Fibroblast of skin of back (primary cell): ENCODE results near the gene PRELP. TPM values are rescaled to one million over a fixed set of nuclear protein-coding genes. Genes with fewer than 3 reads are reported as not detected.
"Not testable (repeated sequence)": the region's sequence is repeated elsewhere in the genome, so short reads cannot be mapped to it uniquely, and the experiment has no call there.

ENCODE experiments used
- DNase-seq: peaks from one replicate; pipeline ENCODE4 v3.0.0-alpha.2; 2013
- polyA plus RNA-seq, 2 experiments: library from polyadenylated mRNA; unstranded; fragments of 120-200 nt; gene quantifications; one replicate each; pipeline ENCODE4 v1.2.1, GENCODE V29; 2013; ENCODE audit not compliant: insufficient read length in 2 of 2

Gene PRELP
- 5.9 TPM for polyA plus RNA-seq (2013, experiment 1 of 2; ENCODE audit: insufficient read length)
- 14.6 TPM for polyA plus RNA-seq (2013, experiment 2 of 2; ENCODE audit: insufficient read length)

DNA sequence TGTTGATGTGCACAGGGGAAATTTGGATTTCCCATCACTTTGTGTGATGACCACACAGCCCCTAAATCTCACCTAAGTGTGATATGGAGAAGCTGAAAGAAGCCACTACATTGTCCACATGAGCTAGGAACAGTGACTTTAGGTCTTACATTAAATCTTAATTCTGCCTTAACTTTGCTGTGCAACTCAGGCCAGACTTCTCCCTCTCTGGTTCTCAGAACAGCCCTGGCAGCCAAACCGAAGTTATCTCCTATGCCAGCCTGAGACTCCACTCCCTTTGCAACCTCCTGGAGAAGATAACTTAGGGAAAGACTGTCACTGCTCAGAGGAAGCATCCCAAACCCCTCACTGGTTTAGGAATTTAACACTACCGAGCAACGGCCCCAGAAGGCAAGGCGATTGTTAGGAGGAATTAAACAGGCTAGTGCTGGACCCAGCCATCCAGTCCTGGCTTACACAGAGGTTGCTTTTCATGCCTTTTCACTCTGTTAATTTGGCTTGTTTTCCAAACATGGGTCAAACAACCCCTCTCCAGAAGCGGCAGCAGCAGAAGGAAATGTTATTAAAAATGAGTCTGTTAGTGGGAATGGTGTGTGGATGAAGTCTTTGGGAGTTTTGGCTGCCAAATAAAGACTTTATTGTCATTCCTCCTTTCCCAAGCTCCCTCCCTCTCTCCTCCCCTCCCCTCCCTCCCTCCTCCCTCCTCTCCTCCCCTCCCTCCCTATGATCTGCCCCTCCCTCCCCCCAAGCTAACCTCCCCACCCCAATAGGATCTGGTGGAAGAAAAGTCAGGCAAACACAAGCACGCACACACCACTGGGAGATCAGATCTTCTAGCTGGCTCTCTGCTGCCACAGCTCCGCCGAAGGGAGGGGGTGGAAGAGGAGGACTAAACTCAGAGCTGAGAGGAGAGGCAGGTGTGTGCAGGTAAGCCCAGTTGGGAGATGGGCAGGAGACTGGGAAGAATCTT, at the start of gene PRELP:
PRELP (plus strand) TSS at position 795 of the 970 bp plus-strand sequence. CDS start 7,379 bp downstream, outside the sequence.
- peak; percentile 75 for DNase-seq

DNA sequence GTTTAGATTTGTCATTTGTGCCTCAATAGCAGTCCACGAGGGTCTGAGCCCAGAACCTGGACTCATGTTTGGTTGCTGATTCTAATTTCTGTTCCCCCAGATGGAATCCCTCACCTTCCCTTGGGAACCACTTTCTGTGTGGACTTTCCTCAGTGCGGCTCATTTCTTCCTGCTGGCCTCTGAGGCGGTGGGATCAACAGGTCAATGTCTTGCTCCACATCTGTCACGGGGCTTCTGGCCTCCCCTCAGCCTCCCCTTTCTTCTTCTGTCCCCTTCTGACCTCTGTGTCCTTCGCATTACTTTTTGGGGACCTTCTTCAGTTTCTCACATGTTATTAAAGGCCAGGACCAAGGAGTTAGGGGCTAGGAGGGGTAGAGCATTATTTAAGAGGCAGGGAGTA, 49.2 kb upstream of the PRELP start:
- DNase-seq: no peak

DNA sequence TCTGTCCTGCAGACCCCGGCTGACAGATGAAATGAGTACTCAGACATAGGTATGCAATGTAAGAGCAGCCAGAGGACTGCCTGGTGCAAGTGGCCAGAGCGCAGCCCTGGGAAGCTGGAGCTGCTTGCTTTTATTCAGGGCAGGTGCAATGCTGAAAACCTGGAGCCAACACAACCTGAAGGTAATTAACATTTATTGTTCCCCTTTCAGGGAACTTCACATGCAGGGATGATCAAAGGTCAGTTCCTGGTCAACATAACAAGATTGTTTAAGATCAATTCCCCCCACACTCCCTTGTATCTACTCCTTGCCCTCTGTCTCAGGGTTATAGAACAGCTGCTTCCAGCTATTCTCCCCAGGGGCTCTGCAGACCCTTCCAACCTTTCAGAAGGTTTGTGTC, 48.7 kb upstream of the PRELP start:
- no peak for DNase-seq

DNA sequence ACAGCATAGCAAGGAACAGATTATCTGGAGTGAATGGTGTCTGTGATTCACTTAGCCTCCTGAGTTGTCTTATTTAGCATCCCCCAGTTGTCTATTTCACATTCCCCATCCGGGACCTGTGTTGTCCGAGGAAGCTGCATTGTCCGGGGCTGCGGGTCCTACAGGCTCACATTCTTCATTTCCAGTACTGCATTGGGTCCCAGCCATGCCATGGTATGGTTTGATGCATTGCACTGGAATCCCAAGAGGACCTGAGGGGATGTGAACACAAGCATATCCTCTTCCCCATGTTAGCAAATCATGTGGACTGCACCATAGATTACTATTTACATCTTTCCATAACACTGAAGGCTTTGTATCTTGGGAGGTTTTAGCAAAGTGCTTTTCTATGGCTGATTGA, 48.2 kb upstream of the PRELP start:
- no peak for DNase-seq

DNA sequence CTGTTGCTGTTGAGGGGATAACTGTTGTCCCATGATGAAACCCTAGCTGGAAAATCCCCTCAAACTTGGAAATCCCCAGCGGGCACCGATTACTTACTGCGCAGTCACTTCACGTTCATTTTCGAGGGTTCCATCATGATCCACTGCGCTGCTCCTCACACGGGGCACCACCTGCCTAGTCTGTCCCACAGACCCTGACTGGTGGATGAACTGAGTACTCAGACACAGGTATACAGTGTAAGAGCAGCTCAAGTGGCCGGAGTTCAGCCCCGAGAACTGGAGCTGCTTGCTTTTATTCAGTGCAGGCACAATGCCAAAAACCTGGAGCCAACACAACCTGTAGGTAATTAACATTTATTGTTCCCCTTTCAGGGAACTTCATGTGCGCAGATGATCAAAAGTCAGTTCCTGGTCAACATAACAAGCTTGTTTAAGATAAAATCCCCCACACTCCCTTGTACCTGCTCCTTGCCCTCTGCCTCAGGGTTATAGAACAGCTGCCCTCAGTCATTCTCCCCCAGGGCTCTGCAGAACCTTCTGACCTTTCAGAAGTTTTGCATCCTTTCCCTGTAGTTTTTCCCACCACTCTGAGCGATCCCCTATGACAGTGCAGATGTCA, 46.5 kb upstream of the PRELP start:
- DNase-seq: no peak

DNA sequence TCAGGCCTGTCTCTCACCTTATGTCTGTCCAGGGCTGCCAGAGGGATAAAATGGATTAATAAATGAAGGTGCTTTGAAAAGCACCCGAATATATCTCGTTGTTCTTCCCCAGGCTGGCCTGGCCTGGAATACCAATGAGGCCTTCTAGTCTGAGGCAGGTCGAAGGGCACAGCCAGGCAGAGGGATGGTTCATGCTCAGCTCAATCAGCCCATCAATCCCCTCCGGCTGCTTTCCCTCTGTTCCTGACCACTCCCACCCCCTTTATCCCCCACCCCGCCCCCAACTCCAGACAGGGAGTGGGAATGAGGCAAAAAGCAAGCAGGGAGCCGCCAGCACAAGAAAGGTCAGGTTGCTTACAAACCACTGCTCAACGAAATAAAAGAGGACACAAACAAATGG, 40.0 kb upstream of the PRELP start:
- no peak for DNase-seq

DNA sequence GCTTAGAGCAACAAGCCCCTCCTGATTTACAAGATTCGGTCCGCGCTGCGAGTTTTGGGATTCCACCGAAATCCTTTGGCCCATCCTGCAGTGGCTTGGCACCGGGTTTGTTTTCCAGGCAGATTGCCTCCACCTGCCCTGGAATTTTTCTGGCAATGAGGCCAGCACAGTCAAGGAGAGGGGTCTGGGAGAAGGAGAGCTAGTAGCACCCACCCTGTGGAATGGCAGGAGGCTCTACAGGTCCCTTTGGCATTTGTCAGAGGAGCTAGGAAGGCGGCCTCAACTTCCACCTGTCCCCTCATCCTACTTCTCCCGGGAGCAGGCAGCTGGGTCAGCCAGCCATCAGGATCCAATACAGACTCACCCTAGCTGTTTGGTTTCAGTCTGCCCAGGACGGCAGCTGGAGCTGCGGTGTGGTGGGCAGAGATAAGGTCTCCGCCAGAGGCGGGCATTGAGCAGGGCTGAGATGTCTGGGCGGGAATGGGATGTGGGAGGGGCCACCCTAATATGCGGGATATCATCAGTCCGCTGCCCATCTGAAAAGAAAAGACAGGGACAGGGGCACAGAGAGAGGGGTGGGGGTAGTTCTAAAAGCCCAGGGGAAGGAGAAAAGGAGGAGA, 37.8 kb upstream of the PRELP start:
- no peak for DNase-seq

DNA sequence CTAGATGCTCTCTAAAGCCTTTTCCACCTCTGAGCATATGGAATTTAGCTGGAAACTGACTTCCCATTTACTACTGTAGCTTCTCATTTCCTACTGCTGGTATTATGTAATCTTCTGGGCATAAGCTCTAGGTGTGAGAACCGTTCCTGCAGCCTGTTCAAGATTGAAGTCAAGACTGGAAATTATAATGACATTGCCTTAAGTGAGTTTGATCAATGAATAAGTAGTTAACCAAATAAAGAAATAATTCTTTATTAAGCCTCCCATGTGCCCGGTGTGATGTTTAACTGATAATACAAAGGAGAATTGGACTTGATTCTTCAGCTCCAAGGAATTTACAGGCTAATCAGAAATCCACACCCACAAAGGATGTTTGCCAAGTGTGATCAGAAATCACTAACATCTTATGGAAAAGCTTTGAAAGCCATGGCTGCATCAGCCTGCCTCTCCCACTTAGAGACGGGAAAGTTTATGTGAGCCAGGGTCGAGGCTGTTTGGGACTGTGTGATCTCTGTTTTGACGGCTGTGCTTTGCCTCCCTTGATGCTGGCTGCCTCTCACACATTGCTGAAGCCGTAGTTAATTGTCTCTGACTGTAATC, 36.4 kb upstream of the PRELP start:
- DNase-seq: no peak

DNA sequence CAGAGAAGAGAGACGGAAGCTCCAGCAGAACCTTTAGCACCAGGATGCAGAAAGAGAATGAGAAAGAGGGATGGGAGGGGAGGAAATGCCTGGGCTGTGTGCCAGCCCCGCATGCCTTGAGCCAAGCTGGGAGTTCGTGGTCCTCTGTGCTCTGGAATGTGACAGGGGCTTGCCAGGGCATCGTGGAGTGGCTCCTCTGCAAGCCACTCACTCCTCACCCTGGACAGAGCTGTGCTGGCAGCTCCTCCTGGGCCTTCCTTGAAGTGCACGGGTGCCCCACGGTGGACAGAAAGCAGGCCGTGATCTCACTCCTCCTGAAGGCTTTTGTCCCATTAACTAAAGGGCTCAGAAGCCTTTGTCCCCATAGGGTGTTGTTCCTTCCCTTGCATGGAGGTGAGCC, 34.8 kb upstream of the PRELP start:
- DNase-seq: peak; percentile 90

DNA sequence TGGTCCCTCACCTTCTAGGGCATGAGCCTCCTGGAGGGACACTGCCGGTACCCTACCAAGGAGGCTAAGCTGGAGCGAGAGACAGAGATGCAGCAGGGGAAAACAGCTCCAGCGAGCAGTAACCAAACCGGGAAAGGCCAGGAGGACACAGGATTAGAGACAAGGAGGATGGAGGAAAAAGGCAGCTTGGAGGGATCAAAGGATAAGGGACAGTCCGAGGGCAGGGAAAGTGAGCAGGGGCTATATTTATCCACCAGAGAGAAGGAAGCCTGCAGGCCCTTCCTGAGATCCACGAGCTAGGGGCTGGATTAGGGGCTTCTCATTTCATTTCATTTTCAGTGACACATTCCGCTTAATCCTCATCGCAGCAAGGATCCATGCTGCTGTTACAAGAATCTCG, 33.8 kb upstream of the PRELP start:
- no peak for DNase-seq

DNA sequence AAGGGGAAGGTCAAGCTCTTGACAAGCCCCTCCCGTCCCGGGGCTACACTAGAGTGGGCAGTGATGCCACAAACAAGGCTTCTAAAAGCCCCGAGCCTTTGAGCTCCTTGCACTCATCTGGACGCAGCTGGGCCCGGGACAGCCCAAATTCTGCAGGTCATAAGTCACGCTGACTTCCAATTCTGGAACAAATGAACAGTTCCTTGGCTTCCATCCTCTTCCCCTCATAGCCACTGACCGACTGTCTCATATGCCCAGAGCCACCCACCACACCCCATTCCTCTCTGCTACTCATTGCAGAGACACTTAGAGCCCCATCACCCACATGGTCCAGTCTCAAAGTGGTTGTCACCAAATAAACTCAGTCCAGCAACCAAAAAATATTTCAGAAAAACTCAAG, 32.8 kb upstream of the PRELP start:
- DNase-seq: no peak

DNA sequence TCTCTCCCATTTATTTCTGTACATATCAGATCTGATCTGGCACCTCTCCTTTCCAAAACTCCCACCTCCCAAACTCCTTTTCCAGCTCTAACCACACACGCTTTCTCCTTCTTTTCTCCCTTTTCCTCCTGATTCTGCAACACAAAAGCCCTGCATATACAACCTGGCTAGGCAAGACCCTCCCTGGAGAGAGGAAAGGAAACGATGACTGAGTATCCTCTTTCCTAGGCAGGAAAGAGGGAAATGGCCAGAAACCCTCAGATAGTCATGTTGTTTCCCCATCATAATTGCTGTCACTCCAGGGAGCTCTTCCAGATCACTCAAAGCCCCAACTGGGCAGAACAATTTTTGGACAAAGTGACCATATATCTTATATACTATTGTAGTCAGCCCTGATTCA, 32.3 kb upstream of the PRELP start:
- DNase-seq: no peak

DNA sequence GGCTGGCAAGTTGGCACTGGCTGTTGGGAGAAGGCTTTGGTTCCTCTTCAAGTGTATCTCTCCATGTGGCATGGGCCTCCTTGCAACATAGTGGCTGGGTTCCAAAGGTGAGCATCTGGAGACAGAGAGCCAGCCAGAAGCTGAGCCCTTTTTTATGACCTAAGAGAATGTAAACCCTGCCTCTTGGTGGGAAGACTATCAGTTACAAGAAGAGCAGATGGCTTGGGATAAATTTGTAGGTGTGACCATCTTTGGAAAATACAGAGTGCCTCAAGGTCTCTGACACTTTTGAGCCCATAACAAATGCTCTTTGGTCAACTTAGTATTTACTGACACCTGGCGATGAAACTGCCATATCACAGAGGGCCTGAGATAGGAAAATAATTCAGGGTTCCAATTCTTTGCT, 31.4 kb upstream of the PRELP start:
- no peak for DNase-seq

DNA sequence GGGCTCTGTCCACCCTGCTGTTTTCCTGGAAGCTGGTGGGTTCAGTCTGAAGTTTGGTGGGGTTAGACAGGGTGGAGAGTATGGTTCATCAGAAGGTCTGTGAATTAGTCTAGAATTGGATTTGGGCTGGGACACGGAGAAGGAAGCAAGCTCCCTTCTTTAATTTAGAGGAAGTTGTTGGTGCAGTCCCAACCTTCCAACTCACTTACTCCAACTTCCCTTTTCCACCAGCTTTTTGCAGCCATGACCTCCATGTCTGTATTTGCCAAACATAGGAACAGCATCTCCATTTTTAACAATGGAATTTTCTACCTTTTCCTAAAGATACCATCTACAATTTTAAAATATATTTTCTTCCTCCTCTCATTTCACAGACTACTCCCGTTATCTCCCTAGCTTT, 28.5 kb upstream of the PRELP start:
- DNase-seq: no peak

DNA sequence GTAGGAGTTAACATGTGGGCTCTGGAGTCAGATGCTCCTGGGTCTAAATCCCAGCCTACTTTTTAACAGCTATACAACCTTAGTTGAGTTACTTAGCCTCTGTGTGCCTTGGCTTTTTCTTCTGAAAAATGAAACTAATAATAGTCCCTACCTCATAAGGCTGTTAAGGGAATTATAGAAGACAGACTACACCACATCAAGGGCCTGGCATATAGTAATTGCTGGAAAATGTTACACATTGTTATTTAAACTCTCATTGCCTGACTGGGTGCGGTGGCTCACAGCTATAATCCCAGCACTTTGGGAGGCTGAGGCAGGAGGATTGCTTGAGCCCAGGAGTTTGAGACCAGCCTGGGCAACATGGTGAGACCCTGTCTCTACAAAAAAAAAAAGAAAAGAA, 28.0 kb upstream of the PRELP start:
- not testable (repeated sequence) for DNase-seq

DNA sequence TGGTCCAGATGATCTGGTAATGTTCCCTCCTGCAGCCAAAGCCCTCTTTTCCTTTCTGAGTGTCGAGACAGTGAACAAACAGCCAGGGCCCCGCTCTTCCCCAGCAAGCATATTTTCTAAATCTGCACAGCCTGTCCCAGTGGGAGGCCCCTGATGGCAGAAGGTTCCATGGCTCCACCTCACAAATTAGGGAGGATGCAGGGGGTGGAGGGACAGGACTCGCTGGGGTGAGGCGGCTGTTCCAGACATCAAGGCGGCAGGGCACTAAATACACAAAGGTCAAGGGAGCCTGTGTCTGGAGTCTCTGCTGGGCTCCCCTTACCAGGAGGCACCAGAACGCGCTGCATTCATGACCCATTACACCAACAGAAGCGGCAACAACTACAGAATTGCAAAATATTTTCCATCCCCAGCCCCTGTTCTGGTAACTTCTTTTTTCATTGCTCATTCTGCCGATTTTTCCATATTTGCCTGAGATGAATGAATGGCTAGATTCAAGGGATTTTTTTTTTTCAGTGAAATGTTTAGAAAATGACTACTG, 27.0 kb upstream of the PRELP start:
- DNase-seq: peak; percentile 53

DNA sequence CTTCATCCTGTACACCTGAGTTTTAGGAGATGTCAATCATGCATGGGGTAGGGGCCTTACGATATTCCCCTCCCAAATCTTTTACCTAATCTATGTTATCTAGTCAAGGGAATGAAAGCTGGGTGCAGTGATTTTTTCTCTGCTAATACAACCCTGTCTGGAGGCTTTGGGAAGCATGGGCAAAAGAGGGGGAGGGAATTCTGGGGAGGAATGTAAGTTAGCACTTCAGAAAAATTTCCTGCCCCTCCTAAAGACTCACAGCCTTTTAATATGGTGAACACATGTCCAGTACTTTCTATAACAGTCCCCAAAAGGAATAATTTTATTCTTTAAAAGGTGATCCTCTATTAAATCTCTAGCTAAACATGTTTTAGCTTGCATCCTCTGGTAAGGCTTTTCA, 25.6 kb upstream of the PRELP start:
- DNase-seq: peak; percentile 45

DNA sequence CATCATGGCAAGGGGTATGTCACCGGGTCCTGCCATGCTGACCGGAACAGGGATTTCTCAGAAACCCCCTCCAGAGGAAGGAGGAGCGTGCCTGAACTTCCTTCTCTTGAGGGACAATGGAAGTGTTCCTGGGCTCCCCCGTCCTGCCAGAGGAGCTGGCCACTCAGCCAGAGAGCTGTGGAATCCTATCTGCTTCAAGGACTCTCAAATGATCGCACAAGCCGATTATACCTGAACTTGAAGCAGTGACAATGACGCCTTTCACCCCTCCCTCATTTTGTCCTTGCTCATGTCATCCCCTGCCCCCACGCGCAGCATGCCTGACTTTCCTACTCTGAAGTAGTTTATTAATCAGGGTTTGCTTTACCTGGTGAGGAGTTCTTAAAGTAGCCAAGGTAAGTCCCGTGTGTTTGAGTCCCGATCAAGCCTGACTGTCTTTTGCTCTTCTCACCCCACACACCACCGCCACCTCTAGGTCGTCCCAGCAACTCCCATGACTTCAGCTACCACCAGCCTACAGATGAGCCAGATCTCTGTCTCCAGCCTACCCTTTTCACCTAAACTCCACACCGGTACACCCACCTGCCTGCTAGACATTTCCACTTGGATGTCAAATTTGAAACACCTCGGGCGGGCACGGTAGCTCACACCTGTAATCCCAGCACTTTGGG, 25.0 kb upstream of the PRELP start:
- DNase-seq: no peak

DNA sequence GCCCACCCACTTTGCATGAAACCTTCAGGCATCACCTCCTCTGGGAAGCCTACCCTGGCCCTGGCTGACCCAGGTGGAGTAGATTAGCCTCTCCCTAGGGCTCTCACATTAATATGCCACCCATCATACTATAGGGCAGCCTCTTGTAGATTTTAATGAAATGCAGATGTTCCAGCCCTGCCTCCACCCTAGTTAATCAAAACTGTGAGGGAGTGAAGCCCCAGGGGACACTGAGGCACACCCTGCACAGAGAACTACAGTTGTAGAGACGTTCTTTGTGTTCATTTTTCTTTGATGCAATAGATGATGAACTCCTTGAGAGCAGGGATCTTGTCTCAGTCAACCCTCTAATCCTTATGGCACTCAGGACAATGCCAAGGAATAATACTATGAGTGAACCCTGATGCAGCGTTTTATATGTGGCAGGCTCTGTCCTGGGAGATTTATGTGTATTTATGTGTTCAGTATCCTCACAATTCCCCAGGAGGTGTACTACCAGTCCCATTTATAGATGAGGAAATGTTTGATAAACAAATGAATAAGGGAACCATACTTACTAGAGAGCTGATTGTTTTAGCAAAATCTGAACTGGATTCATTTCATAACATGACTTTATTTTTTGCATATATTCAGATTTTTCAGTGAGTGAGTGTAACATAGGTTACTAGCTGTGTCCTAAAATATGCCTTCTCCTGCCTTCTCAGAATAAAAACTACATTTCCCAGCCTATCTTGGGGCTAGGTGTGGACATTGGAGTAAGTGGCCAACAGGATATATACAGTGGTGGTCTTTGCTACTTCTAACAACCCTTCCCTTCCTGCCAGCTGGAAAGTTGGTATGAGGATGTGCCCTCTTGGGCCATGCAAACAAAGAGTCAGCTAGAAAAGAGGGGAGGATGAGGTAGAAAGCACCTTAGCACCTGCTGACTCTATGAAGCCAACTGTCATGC, 23.5 kb upstream of the PRELP start:
- DNase-seq: no peak

DNA sequence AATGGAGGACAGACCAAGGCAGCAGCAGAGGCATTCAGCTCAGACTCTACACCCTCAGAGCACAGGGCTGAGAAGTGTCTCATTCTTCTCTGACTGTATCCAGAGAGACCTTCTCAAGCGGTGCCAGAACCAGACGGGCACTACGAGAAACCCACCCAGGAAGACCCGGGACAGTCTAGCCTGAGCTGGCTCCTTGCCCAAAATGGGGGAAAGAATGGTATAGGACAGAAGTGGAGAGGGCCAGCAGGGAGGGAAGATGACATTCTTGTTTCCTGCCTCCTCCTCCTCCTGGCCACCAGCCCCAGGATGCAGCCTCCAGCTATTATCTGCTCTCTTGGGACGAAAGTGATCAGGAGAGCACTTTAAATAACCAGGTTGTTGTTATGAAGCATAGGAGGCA, 22.6 kb upstream of the PRELP start:
- DNase-seq: no peak

DNA sequence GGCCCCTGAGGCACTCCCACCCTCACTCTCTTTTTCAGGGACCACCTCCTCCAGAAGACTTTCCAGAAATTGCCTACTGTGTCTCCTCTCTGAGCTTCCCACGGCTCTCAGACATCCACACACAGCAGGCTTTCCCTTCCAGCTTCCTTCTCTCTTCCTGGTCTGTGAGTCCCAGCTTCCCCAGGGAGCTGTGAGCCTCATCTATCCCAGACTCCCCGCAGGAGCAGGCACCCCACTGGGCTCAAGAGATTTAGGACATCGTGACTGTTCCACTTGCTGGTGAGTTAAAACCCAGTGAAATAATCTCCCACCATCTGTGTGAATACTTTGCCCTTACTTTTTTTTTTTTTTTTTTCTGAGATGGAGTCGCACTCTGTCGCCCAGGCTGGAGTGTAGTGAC, 22.0 kb upstream of the PRELP start:
- peak; percentile 35 for DNase-seq
